Stimulated activated CD8-positive, alpha-beta memory T cell treated with anti-CD3 and anti-CD28 coated beads, Interleukin-12 subunit alpha, Interleukin-12 subunit beta, amount 100 ng/mL, for 4 hours (primary cell): ENCODE measurements around the gene SLMAP.

ENCODE experiments used
- DNase-seq: peaks from one replicate; pipeline ENCODE4 v3.0.0-alpha.2; 2020; ENCODE audit warnings: low read depth

Gene SLMAP

GRCh38 chr3:57752307-57752706 is 3.8 kb upstream of the SLMAP start:
- no peak for DNase-seq

GRCh38 chr3:57753016-57753415 is 3.1 kb upstream of the SLMAP start:
- no peak for DNase-seq

GRCh38 chr3:57755368-57755675 is 787 bp upstream of the SLMAP start:
- no peak for DNase-seq

DNA sequence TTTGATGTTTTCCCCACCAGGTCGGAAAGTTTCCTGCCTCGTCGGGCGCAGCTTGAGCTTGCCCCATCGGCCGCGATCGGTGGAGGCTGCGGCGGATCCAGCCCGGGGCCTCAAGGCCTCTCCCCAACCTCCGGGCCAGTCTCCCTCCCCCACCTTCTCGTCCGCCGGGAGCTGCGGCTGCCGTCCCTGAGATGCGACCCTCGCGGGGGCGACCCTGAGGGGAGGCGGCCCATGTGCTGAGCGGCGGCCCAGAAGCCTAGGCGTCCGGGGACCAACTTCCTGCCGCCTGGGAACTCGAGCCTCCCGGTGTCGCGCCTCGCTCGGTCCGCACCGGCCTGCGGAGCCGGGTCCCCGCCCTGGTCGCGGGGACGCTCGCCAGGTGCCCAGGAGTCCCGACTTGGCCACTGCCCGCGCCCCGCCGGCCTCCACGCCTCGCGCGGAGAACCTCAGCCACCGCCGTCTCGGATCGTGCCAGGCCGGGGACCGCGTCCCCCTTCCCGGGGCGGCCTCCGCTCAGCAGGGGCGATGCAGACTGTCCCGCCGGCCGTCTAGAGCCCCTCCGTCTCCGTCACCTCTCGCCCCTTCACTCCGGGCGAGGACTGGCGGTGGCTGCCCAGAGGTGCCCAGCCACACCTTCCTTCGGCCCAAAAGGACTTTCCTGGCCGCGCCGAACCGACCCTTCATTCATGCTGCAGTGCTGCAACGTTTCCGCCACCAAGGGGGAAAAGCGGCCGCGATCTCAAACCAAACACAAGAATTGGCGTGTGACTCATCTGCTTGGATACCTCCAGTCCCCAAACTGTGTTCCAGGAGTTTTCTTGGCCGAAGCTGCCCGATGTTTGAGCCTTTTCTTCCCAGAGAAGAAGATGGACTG is 656 bp downstream of the SLMAP start:
- peak; percentile 10 for DNase-seq

DNA sequence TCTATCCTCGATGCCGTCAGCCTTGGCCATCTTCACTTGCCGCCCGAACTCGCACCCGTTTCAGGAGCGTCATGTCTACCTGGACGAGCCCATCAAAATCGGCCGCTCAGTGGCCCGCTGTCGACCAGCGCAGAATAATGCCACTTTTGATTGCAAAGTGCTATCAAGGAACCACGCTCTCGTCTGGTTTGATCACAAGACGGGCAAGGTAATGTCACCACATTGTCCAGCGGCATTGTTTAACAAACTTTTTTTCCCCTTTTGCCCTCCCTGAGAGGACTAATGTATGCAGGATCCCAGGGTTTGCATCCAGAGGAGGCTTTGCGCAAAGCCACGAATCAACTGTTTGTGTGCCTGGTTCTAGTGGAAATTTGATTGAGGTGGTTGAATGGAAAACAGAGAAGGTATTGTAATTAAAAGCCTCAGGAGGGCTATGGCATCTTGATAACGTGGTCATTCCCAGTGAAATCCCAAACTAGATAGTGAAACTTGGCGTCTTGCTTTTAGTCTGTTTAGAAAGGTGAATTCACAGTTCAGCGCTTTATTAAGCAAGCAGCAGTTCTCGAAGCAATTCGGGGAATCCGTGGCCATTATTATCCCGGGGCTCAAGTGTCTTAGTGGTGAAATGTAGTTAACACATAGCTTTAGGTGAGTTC is 1.7 kb downstream of the SLMAP start:
- no peak for DNase-seq

DNA sequence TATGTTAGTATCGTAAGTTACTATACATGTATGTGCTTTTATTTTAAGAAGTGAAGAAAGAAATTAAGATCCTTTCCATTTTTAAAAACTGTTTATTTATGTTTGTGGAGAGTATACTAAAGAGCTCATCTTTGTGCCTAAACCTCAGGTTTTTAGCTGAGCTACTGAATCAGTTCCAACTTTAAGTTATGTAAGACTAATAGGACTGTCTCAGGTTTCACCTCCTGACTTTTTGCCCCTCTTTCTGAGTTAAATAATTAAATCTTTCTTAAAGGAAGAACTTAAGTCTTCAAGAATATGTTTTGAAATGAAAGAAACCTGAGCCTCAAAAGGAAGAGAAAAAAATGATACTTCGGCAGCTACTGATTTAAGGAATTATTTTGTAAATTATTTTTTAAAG is 2.6 kb downstream of the SLMAP start:
- no peak for DNase-seq

DNA sequence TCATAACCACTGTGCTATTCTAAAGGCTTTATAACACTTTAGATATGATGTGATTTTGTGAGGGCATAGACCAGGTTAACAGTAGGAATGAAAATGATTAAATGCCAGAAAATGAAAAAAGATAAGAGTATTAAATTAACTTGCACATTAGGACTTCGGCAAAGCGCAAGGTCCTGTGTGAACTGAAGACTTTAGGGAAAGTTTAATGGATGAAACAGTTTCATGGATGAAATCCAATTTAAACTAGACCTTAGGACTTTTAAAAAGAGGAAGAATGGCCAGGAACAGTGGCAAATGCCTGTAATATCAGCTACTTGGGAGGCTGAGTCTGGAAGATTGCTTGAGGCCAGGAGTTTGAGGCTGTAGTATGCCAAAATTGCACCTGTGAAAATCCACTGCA is 8.7 kb downstream of the SLMAP start:
- no peak for DNase-seq

DNA sequence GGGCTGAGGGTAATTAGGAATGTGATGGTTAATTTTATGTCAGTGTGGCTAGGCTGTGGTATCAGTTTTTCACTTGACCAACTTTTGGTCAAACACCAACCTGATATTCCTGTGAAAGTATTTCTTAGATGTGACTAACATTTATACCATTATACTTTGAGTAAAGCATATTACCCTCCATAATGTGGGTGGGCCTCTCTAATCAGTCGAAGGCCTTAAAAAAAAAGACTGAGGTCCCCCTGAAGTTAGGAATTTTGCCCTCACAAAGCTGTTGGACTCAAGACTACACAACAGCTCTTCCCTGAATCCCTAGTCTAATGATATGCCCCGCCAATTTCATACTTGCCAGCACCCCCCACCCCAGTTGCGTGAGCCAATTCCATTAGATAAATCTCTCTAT is 12.5 kb downstream of the SLMAP start:
- no peak for DNase-seq

GRCh38 chr3:57770009-57770827 is 14.1 kb downstream of the SLMAP start:
- no peak for DNase-seq

DNA sequence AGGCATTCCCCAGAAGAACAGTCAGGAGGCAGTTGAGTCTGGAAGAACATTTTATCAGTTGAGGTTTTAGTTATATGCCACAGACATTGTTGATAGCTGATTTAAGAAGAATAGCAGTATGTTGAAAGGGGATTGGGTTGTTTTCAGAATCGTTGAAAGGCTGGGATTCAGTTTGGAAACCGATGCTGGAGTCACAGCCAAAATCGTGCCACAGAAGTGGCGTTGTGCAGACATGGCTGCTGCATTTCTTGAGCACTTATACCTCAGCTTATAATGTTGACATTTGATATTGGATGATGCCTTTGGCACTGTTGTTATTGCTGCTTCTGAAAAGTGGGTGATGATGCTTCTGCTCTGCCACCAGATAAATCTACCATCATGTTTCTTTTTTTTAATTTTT is 16.1 kb downstream of the SLMAP start:
- DNase-seq: no peak

DNA sequence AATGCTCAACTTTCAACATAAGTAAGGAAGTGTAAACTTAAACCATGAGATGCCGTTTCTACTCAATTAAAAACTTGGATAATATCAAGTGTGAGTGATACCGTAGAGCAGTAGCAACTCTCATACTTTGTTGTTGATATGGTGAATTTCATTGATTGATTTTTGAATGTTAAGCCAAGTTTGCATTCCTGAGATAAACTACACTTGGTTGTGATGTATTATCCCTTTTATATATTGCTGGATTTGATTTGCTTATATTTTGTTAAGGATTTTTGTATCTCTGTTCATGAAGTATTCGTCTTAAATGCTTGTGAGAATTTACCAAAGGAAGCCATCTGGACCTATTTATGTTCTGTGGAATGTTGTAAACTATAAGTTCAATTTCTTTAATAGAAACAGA is 21.7 kb downstream of the SLMAP start:
- no peak for DNase-seq

DNA sequence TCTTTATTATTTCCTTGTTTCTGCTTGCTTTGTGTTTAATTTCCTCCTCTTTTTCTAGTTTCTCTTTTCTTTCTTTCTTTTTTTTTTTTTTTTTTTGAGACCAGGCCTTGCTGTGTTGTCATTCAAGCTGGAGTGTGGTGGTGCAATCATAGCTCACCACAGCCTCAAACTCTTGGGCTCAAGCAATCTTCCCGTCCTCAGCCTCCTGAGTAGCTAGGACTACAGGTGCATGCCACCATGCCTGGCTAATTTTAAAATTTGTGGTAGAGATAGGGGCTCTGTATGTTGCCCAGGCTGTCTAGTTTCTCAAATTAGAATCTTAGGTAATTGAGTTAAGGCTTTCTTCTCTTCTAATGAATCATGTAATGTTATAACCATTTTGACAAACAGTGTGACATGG is 22.4 kb downstream of the SLMAP start:
- DNase-seq: no peak

- DNase-seq: no peak
Observed at GRCh38 chr3:57779666-57780065, 23.6 kb downstream of the SLMAP start.

GRCh38 chr3:57783186-57784088 is 27.3 kb downstream of the SLMAP start:
- no peak for DNase-seq

GRCh38 chr3:57784089-57784735 is 28.1 kb downstream of the SLMAP start:
- DNase-seq: no peak

- no peak for DNase-seq
Observed at GRCh38 chr3:57785446-57785845, 29.3 kb downstream of the SLMAP start.

DNA sequence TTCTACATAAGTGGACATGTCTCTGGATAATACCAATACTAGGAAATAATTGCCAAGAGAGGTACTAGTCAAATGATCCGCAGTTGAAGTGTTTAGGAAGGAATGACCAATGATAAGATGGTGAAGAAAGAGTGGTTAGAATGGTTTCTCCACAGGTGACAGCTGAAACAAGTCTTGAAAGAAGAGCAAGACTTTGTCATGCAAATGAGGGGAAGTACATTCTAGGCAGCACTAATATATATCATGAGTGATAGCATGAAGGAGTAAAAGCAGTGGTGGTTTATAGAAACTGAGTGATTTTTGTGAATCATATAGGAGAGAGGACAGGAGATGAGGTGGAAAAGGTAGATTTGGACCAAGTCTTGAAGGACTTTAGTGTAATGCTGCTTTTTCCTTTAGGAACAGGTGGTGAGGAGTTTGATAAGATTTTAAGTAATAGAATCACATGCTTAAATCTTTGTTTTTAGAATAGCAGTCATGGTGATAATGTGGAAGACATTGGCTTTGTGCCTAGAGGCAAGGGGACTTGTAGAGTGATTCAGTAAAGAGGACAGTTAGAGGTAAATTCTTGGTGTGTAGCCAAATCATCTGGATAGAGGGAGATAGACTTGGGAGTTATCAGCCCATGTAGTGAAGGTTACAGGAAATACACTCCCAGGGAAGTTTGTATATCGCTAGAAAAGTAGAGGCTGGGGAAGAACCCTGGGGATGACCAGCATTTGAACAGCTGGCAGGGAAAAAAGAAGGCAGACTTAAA is 31.9 kb downstream of the SLMAP start:
- no peak for DNase-seq

GRCh38 chr3:57788624-57789018 is 32.5 kb downstream of the SLMAP start:
- no peak for DNase-seq

DNA sequence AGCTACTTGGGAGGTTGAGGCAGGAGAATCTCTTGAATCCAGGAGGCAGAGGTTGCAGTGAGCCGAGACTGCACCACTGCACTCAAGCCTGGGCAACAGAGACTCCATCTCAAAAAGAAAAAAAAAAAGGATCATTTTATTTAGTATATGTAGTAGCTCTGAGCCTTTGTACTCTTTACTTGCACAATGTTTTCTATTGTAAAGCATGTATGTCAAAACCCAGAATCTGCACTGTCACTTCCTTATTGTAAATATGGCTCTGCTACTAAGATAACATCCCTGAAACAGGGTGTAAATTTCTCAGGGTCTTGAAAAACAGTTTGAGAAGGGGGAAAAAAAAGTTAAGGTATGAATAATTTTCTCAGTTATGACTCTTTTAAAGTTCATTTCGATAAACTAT is 35.1 kb downstream of the SLMAP start:
- DNase-seq: no peak

GRCh38 chr3:57792198-57792597 is 36.1 kb downstream of the SLMAP start:
- DNase-seq: no peak

GRCh38 chr3:57793737-57794187 is 37.7 kb downstream of the SLMAP start:
- no peak for DNase-seq
